ENCODE measurements around the gene HSPA4.

- TF ChIP-seq, protein P1, sequence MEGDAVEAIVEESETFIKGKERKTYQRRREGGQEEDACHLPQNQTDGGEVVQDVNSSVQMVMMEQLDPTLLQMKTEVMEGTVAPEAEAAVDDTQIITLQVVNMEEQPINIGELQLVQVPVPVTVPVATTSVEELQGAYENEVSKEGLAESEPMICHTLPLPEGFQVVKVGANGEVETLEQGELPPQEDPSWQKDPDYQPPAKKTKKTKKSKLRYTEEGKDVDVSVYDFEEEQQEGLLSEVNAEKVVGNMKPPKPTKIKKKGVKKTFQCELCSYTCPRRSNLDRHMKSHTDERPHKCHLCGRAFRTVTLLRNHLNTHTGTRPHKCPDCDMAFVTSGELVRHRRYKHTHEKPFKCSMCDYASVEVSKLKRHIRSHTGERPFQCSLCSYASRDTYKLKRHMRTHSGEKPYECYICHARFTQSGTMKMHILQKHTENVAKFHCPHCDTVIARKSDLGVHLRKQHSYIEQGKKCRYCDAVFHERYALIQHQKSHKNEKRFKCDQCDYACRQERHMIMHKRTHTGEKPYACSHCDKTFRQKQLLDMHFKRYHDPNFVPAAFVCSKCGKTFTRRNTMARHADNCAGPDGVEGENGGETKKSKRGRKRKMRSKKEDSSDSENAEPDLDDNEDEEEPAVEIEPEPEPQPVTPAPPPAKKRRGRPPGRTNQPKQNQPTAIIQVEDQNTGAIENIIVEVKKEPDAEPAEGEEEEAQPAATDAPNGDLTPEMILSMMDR (IDR thresholded peaks at IDR 0.05): no peak
- TF ChIP-seq EZH2 (IDR thresholded peaks at IDR 0.05; ENCODE audit: borderline replicate concordance, insufficient read depth, low read depth, low read length, poor library complexity, severe bottlenecking): no peak
Observed at GRCh38 chr5:133072021-133072420, 20.2 kb downstream of the HSPA4 start.

Data from B cell (primary cell).